VCaP (cell line): ENCODE results near the gene ARL6.

Source experiments
- H3K27ac ChIP-seq: fragments of 450-650 bp; 2 replicates; pipeline ENCODE4 v1.5.1; 2017
- CTCF ChIP-seq: fragments of 450-650 bp; conservative IDR thresholded peaks from 2 replicates; pipeline ENCODE4 v1.5.1; 2017; ENCODE audit warnings: mild to moderate bottlenecking, moderate library complexity

Gene ARL6

GRCh38 chr3:97821774-97822358 lies 57.3 kb downstream of the ARL6 start, which contains the start of gene CRYBG3:
Gene CRYBG3 (plus strand): TSS chr3:97822011. CDS start chr3:97822207, 196 bp downstream.
- peak within 1 kb of the TSS; percentile 79 for H3K27ac ChIP-seq

GRCh38 chr3:97822359-97822775 lies 57.8 kb downstream of the ARL6 start:
- peak overlapping the region; percentile 79 for H3K27ac ChIP-seq
- peak; percentile 1; the same call in 1 of the 2 replicates for TF ChIP-seq CTCF

More at GRCh38 chr3:97821774-97822358, 57.3 kb downstream of the ARL6 start, which contains the start of gene CRYBG3:
- no peak; the same call in 1 of the 2 replicates for TF ChIP-seq CTCF

GRCh38 chr3:97823046-97824004 lies 58.8 kb downstream of the ARL6 start:
- TF ChIP-seq CTCF = no peak
- H3K27ac ChIP-seq = peak overlapping the region; percentile 79; the same call in 1 of the 2 replicates

GRCh38 chr3:97825101-97825500 lies 60.5 kb downstream of the ARL6 start:
- no peak overlapping the region for H3K27ac ChIP-seq
- TF ChIP-seq CTCF = no peak

GRCh38 chr3:97827741-97828471 lies 63.3 kb downstream of the ARL6 start:
- TF ChIP-seq CTCF = no peak
- no peak overlapping the region for H3K27ac ChIP-seq

- H3K27ac ChIP-seq = no peak overlapping the region
- TF ChIP-seq CTCF = no peak
These were observed 64.6 kb downstream of the ARL6 start for GRCh38 chr3:97829198-97829597.

GRCh38 chr3:97830638-97831037 lies 66.1 kb downstream of the ARL6 start:
- TF ChIP-seq CTCF = no peak
- no peak overlapping the region for H3K27ac ChIP-seq
